Smooth muscle cell (in vitro differentiated cells): ENCODE measurements around the gene COL27A1. TPM values are rescaled to one million over a fixed set of nuclear protein-coding genes. Genes with fewer than 3 reads are reported as not detected.

Experiments used
- DNase-seq: peaks from one replicate; lab custom pipeline; 2025; ENCODE audit not compliant: unreplicated experiment; lab: John Stamatoyannopoulos, UW
- H2AFZ ChIP-seq: fragments of 200-600 bp; sonication (generic); 2 replicates; pipeline ENCODE4 v1.6.0; 2016; ENCODE audit warnings: antibody characterized with exemption, low read depth, mild to moderate bottlenecking
- H3F3A ChIP-seq: fragments of 200-600 bp; sonication (generic); 2 replicates; pipeline ENCODE4 v1.6.0; 2017; ENCODE audit warnings: antibody characterized with exemption, low read depth
- H3K27ac ChIP-seq: fragments of 200-600 bp; sonication (generic); 2 replicates; pipeline ENCODE4 v1.5.1; 2016; ENCODE audit warnings: low read depth, mild to moderate bottlenecking
- H3K27me3 ChIP-seq: fragments of 200-600 bp; sonication (generic); 2 replicates; pipeline ENCODE4 v1.6.1; 2016; ENCODE audit warnings: low read depth, mild to moderate bottlenecking
- H3K36me3 ChIP-seq: fragments of 200-600 bp; sonication (generic); 2 replicates; pipeline ENCODE4 v1.5.1; 2016; ENCODE audit warnings: low read depth
- H3K4me1 ChIP-seq: fragments of 200-600 bp; sonication (generic); 2 replicates; pipeline ENCODE4 v1.5.1; 2016; ENCODE audit warnings: low read depth
- H3K4me2 ChIP-seq: fragments of 200-600 bp; sonication (generic); 2 replicates; pipeline ENCODE4 v1.6.0; 2016; ENCODE audit warnings: mild to moderate bottlenecking
- H3K4me3 ChIP-seq: fragments of 200-600 bp; sonication (generic); 2 replicates; pipeline ENCODE4 v1.5.1; 2016; ENCODE audit warnings: mild to moderate bottlenecking
- H3K79me2 ChIP-seq: fragments of 200-600 bp; sonication (generic); 2 replicates; pipeline ENCODE4 v1.6.0; 2016; ENCODE audit warnings: low read depth, mild to moderate bottlenecking
- H3K9ac ChIP-seq: fragments of 200-600 bp; sonication (generic); 2 replicates; pipeline ENCODE4 v1.6.0; 2016; ENCODE audit warnings: low read depth
- H3K9me3 ChIP-seq: fragments of 200-600 bp; sonication (generic); replicated peaks from 2 replicates; pipeline ENCODE4 v1.5.1; 2016; ENCODE audit warnings: low read depth
- H4K20me1 ChIP-seq: fragments of 200-600 bp; sonication (generic); 2 replicates; pipeline ENCODE4 v1.6.0; 2016; ENCODE audit warnings: low read depth
- CTCF ChIP-seq: fragments of 200-600 bp; sonication (generic); IDR thresholded peaks from 2 replicates; pipeline ENCODE4 v1.5.1; 2017; ENCODE audit warnings: borderline replicate concordance, mild to moderate bottlenecking, antibody characterized with exemption; ENCODE audit not compliant: insufficient read depth, poor library complexity, severe bottlenecking
- WGBS: methylation state at CpG from one replicate; pipeline ENCODE4 v1.1.7; 2016; ENCODE audit warnings: low lambda C conversion rate; 5-methylcytosine and 5-hydroxymethylcytosine counted together
- polyA plus RNA-seq: library from polyadenylated mRNA; unstranded; fragments of >200 nt; fragmentation: Nextera tagmentation; extraction: Ambion mirVana; gene quantifications from 2 replicates; pipeline ENCODE4 v1.2.1, GENCODE V29; 2016
- total RNA-seq: library from RNA; depleted of rRNA; stranded (reverse); fragments of >200 nt; gene quantifications from 2 replicates; pipeline ENCODE4 v1.2.3, GENCODE V29; 2014

The COL27A1 gene
- total and polyA plus RNA-seq, 2 experiments from 2014 or later: 18.1 to 19.9 TPM

GRCh38 chr9:114357360-114357759 is 202.0 kb downstream of the COL27A1 start:
- H3F3A ChIP-seq: no peaks in the 10 kb centered on the region

DNA sequence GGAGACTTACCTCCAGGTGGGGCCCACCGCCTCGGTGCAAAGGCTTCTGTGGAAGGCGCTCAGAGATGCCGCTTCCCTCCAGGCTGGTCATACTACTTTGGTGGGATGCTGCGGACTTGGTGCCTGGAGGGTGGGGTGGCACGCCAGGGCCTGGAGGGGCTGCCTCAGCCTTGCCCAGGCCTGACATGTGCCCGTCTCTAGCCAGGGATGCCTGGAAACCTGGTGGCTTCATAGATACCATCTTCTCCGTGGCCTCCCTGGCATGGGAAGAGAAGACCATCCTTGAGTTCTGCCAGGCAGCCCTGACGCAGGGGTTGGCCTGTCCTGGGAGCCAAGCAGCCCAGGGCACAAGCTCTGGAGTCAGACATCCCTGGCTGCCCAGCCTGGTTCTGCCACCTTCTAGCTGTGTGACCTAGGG is 202.6 kb downstream of the COL27A1 start:
- no peak for DNase-seq
- peaks cover 9% of the 10 kb centered on the region for H3K36me3 ChIP-seq
- H3K79me2 ChIP-seq: no peaks in the 10 kb centered on the region
- no peak overlapping the region for H3K9ac ChIP-seq
- H3K4me1 ChIP-seq: no peaks in the 10 kb centered on the region
- H3K4me2 ChIP-seq: no peak overlapping the region
- H2AFZ ChIP-seq: no peak overlapping the region
- H4K20me1 ChIP-seq: no peaks in the 10 kb centered on the region
- TF ChIP-seq CTCF: no peak
- no peak overlapping the region for H3K27ac ChIP-seq
- no peaks in the 10 kb centered on the region for H3K27me3 ChIP-seq
- 97% methylated on average over 9 of the region's 9 CpGs for WGBS
- H3K4me3 ChIP-seq: no peak overlapping the region
- H3K9me3 ChIP-seq: no peaks in the 10 kb centered on the region
- no peaks in the 10 kb centered on the region for H3F3A ChIP-seq

More at GRCh38 chr9:114357360-114357759, 202.0 kb downstream of the COL27A1 start:
- Histone ChIP-seq H3K79me2 (no peaks in the 10 kb centered on the region), H3K4me3 (no peak overlapping the region), H3K36me3 (peaks cover 9% of the 10 kb centered on the region), H4K20me1 (no peaks in the 10 kb centered on the region), H3K9me3 (no peaks in the 10 kb centered on the region), H3K9ac (no peak overlapping the region), H3K27me3 (no peaks in the 10 kb centered on the region), H3K27ac (no peak overlapping the region), H3K4me2 (no peak overlapping the region), H3K4me1 (no peaks in the 10 kb centered on the region), H2AFZ (no peak overlapping the region)
- no peak for DNase-seq
- TF ChIP-seq CTCF: no peak
- WGBS: 95% methylated on average over 6 of the region's 6 CpGs

DNA sequence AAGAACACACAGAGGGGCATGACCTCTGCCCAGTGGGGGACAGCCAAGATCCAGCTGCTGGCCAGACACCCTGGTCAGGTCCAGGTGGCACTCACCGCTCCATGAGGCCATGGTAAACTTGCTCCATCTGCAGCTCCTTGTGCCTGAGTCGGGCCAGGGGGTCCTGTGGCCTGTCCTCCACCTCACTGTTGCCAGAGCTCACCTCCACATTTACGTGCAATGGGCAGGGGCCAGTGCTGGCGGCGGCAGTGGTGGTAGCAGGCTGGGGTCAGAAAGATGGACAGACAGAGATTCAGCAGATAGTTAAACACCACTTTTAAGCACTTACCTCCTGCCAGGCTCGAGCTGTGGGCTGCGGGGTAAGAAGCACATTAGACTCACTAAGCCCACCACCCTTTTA is 204.5 kb downstream of the COL27A1 start:
- Histone ChIP-seq H3K27me3 (no peaks in the 10 kb centered on the region), H3K4me3 (no peak overlapping the region), H3K9me3 (no peaks in the 10 kb centered on the region), H3K27ac (no peak overlapping the region), H3K36me3 (peaks cover 9% of the 10 kb centered on the region), H3F3A (no peaks in the 10 kb centered on the region), H4K20me1 (no peaks in the 10 kb centered on the region), H2AFZ (no peak overlapping the region), H3K4me1 (no peaks in the 10 kb centered on the region), H3K79me2 (no peaks in the 10 kb centered on the region), H3K9ac (no peak overlapping the region), H3K4me2 (no peak overlapping the region)
- TF ChIP-seq CTCF: no peak
- no peak for DNase-seq
- WGBS: 98% methylated on average over 7 of the region's 7 CpGs

GRCh38 chr9:114361542-114361941 is 206.2 kb downstream of the COL27A1 start:
- TF ChIP-seq CTCF: no peak
- Histone ChIP-seq H3K79me2 (no peaks in the 10 kb centered on the region), H3K36me3 (peaks cover 9% of the 10 kb centered on the region), H3K27ac (no peak overlapping the region), H3K9ac (no peak overlapping the region), H4K20me1 (no peaks in the 10 kb centered on the region), H3K27me3 (no peaks in the 10 kb centered on the region), H3K4me1 (no peaks in the 10 kb centered on the region), H3K9me3 (no peaks in the 10 kb centered on the region), H3F3A (peaks cover 8% of the 10 kb centered on the region), H3K4me3 (no peak overlapping the region), H2AFZ (no peak overlapping the region), H3K4me2 (no peak overlapping the region)
- 96% methylated on average over 7 of the region's 7 CpGs for WGBS
- no peak for DNase-seq
